GM20000 (cell line): ENCODE measurements around the gene PDP2.

Experiments used
- DNase-seq: peaks from one replicate; pipeline ENCODE4 v3.0.0; 2012; ENCODE audit warnings: low spot score
- TF ChIP-seq, protein P1 (sequence below): IDR thresholded peaks from 2 replicates; pipeline ENCODE4 v1.5.1; 2012; ENCODE audit warnings: mild to moderate bottlenecking, control low read depth; ENCODE audit errors: extremely low read depth, missing control alignments

PDP2 gene

DNA sequence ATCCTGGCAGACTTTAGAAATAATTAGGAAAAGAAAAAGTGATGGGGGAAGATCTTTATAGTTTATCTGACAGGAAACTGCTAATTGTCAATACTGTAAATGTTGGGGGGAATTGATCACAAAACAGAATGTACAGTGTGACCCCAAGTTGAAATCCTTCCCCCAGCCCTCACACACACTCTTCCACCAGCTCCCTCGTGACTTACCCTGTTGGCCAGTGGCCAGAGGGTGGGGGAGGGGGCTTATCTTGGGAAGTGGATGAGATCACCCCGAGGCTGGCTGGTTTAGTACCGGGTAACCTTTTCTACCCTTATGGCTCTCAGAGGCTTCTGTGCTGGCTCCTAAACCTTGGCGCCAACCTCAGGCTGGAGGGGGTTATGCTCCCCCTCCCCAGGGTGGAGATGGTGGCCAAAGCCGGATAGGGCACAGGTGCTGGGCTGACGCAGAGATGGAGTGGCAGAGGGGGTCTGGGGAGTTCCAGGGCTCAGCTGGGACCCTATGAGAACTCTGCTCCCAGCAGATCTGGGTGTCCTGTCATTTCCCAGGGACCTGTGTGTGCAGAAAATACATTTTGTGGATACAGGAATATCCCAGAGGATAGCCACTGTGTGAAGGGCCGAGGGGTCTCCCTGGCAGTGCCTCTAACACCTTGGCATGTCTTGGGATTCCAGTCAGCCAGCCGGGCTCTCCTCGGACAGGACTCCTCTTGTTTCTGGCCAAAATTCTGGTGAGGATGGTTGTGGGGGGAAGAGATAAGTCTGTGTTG lies 19.8 kb downstream of the PDP2 start:
- no peak for DNase-seq

DNA sequence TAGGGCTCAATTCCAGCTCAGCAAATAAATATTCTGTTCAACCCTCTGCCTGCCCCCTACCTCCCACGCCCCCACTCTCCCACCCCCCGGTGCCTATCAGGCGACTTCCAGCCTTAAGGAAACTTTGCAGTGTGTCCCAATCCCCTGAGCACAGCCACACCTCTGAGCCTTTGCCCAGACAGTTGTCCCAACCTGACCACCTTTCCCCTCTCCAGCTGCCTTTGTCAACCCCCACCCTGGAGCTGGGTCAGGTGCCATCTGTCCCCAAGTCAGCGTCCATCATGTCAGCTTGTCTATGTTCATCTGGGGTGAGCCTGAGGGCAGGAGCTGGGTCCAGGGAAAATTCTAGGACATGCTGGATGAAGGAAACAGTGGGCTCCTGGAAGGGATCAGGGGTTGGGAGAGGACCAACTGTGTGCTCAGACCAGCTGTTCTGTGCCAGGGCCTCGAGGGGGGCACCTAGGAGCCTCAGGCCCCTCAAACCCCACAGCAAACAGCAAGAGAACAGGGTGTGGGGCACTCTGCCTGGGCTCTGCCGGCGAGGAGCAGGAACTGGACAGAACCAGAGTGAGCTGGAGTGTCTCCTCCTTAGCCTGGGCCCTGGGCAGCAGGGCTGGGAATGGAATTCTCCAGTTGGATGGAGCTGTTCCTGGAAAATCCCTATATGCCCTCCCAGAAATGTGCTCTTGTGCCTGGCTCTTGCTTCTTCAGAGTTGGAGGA lies 20.6 kb downstream of the PDP2 start:
- TF ChIP-seq, protein P1, sequence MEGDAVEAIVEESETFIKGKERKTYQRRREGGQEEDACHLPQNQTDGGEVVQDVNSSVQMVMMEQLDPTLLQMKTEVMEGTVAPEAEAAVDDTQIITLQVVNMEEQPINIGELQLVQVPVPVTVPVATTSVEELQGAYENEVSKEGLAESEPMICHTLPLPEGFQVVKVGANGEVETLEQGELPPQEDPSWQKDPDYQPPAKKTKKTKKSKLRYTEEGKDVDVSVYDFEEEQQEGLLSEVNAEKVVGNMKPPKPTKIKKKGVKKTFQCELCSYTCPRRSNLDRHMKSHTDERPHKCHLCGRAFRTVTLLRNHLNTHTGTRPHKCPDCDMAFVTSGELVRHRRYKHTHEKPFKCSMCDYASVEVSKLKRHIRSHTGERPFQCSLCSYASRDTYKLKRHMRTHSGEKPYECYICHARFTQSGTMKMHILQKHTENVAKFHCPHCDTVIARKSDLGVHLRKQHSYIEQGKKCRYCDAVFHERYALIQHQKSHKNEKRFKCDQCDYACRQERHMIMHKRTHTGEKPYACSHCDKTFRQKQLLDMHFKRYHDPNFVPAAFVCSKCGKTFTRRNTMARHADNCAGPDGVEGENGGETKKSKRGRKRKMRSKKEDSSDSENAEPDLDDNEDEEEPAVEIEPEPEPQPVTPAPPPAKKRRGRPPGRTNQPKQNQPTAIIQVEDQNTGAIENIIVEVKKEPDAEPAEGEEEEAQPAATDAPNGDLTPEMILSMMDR: no peak
- no peak for DNase-seq

More for the DNA sequence above, 19.8 kb downstream of the PDP2 start:
- TF ChIP-seq, protein P1: no peak

DNA sequence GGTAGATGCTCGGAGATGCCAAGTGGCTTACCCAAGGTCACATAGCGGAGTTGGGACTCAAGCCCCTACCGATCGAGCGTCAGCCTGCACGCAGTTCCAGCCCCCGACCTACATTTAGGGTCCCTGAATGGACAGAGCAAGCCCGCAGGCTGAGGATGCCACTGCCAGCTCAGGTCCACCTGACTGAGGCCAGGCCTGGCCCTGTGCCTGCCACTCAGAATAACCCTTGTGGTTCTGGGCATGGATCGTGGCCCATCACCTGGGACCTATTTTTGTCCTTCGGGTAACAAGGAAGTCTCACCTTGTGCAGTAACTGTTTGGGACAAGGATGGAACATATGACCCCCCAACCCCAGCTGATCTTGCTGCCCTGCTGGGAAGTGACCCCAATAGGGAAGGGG lies 21.3 kb downstream of the PDP2 start:
- TF ChIP-seq, protein P1: no peak
- no peak for DNase-seq

DNA sequence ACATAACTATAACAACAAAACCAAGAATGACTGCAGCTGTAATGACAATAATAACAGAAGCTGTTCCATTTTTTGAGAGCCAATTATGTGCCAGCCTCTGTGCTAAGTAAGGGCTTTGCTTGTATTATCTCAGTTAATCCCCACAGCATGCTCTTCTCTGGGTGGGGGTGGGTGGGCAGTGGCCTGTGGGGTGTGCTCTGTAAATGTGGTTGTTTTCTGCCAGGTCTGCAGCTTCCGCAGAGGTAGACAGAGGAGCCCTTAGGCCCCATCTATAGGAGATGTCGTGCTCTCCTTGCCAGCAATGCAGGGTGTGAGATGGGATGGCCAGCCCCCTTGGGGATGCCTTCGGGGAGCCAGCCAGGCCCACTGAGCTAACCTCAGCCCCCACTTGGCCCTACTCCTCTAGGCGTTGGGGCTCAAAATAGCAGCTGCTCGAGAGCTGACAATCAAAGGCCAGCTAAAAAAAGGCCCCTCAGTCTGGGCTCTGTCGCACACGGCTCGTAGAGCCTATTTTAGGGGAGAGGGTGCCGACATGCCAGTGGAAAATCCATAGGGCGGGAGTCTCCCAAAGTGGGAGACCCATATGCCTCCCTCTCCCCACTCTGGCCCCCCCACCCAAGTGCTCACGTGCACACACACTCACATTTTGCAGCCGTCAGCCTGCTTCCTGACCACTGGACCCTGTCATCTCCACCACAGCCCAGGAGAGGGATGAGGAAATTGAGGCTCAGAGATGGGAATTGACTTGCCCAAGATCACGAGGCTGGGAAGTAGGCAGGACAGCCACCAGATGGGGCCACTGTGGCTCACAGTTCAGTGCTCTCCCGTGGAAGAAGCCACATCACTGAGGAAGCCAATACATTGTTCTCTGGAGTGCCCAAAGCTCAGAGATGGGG lies 22.6 kb downstream of the PDP2 start:
- DNase-seq: no peak
- TF ChIP-seq, protein P1: no peak

DNA sequence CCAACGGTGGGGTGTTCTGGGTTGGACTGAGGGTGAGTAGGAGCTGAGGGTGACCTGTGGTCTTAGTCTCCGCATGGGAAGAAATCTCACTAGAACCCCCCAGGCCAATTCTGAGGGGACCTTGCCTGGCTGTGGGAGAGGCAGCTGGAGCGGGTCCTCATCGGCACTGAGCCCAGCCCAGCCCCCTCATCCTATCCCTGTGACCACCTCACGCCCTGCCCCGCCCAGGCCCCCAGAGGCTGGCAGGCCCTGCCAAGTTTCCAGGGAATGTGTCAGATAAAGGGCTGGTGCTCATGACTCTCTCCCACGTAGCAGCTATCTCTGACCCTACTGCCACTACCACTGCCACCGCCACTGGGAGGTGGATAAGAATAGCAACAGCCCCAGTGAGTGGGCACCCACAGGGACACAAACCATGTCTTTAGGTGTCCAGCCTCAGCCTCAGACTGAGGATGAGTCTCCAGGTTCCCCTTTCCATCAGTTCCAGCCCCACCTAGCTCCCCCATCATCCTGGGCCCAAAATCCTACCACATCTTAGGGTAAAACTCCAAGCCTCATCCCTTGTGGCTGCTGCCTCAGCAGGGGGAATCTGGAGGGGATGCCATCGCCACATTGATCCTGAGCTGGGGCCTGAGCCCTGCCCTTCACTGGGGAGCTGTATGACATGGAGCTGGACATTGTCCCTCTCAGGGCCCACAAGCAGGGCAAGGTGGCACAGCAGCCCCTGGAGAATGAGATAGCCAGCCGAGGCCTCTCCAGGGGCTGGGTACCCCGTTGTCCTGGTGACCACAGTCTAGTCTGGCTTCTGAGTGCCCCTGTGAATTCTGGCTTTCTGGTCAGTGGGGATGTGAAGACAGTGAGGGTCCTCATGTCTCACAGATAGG lies 23.5 kb downstream of the PDP2 start:
- DNase-seq: no peak
- TF ChIP-seq, protein P1: no peak

DNA sequence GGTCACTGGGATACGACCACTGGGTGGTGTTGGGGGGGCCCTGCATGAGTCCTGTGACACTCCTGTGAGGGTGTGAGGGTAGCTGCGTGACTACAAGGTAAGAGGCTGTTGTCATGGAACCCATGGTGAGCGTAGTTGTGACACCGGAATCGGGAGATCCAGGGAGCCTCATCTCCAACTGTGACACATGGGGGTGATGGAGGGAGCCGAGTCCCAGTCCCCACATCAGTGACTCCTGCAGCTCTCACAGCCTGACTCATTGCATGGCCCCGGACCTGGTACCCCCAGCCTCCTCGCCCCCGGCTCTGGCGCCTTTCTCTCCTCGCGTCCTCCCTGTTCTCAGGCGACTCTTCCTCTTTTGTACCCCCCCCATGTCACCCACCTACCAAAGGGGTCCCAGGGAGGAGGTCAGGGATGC lies 24.1 kb downstream of the PDP2 start:
- DNase-seq: no peak
- TF ChIP-seq, protein P1: no peak
